Measurements from ENCODE around the gene AK9.

The AK9 gene

DNA sequence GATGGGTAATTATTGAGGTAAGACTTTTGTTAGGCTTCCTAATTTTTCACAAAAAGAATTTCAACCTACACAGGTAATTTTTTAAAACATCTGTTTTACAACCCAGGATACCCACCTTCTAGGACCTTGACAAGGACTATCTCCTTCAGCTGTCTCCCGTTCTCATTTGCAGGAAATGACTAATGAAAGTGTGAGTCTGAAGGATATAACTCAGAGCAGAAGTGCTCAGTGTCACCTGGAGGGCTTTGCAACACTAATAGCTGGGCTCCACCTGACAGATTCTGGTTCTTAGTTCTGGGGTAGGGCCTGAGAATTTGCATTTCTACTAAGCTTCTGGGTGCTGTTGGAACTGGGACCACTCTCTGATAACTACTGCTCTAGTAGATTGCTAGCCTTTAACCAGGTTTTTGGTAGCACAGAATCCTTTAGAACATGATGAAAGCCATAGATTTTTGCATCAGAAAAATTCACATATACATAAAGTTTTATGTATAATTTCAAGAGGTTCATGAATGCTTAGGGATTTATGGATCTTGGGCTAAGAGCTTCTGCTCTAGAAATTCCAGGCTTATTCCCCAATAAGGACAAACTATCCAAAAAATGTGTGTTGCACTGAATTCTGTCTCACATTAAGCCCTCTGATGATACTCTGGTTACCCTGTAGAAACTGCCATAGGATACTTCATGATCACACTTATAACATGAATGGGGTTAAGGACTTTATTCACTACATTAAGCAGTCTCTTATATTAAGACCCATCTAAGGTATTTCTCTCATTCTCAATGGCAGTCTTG lies 30.3 kb downstream of the AK9 start:
- TF ChIP-seq ZFP30 (CRISPR knock-in tag; IDR thresholded peaks at IDR 0.05): no peak
- no peak for TF ChIP-seq SNAI2 (CRISPR knock-in tag; IDR thresholded peaks at IDR 0.05)
- no peak for TF ChIP-seq ARNTL (CRISPR knock-in tag; IDR thresholded peaks at IDR 0.05; ENCODE audit: borderline replicate concordance, low read depth)
- TF ChIP-seq, protein P1, sequence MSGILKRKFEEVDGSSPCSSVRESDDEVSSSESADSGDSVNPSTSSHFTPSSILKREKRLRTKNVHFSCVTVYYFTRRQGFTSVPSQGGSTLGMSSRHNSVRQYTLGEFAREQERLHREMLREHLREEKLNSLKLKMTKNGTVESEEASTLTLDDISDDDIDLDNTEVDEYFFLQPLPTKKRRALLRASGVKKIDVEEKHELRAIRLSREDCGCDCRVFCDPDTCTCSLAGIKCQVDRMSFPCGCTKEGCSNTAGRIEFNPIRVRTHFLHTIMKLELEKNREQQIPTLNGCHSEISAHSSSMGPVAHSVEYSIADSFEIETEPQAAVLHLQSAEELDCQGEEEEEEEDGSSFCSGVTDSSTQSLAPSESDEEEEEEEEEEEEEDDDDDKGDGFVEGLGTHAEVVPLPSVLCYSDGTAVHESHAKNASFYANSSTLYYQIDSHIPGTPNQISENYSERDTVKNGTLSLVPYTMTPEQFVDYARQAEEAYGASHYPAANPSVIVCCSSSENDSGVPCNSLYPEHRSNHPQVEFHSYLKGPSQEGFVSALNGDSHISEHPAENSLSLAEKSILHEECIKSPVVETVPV (CRISPR knock-in tag; IDR thresholded peaks at IDR 0.05): no peak
- TF ChIP-seq, protein P2, sequence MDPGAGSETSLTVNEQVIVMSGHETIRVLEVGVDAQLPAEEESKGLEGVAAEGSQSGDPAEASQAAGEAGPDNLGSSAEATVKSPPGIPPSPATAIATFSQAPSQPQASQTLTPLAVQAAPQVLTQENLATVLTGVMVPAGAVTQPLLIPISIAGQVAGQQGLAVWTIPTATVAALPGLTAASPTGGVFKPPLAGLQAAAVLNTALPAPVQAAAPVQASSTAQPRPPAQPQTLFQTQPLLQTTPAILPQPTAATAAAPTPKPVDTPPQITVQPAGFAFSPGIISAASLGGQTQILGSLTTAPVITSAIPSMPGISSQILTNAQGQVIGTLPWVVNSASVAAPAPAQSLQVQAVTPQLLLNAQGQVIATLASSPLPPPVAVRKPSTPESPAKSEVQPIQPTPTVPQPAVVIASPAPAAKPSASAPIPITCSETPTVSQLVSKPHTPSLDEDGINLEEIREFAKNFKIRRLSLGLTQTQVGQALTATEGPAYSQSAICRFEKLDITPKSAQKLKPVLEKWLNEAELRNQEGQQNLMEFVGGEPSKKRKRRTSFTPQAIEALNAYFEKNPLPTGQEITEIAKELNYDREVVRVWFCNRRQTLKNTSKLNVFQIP (CRISPR knock-in tag; IDR thresholded peaks at IDR 0.05; ENCODE audit: borderline replicate concordance, low read depth): no peak
- TF ChIP-seq CSDC2 (CRISPR knock-in tag; IDR thresholded peaks at IDR 0.05): no peak
- no peak for TF ChIP-seq CREB5 (CRISPR knock-in tag; IDR thresholded peaks at IDR 0.05; ENCODE audit: low read depth)
- TF ChIP-seq TCF4 (CRISPR knock-in tag; IDR thresholded peaks at IDR 0.05; ENCODE audit: borderline replicate concordance): no peak
- no peak for TF ChIP-seq GLIS3 (CRISPR knock-in tag; IDR thresholded peaks at IDR 0.05)
- TF ChIP-seq ZFP3 (CRISPR knock-in tag; IDR thresholded peaks at IDR 0.05): no peak
- TF ChIP-seq OSR1 (CRISPR knock-in tag; IDR thresholded peaks at IDR 0.05): no peak
- no peak for TF ChIP-seq ISL1 (CRISPR knock-in tag; IDR thresholded peaks at IDR 0.05)
- TF ChIP-seq RARB (CRISPR knock-in tag; IDR thresholded peaks at IDR 0.05): no peak
- no peak for TF ChIP-seq PPARA (CRISPR knock-in tag; IDR thresholded peaks at IDR 0.05; ENCODE audit: borderline replicate concordance)
- TF ChIP-seq TOX (CRISPR knock-in tag; IDR thresholded peaks at IDR 0.05; ENCODE audit: borderline replicate concordance): no peak
- TF ChIP-seq BACH2 (CRISPR knock-in tag; IDR thresholded peaks at IDR 0.05; ENCODE audit: borderline replicate concordance): no peak
- TF ChIP-seq, protein P3, sequence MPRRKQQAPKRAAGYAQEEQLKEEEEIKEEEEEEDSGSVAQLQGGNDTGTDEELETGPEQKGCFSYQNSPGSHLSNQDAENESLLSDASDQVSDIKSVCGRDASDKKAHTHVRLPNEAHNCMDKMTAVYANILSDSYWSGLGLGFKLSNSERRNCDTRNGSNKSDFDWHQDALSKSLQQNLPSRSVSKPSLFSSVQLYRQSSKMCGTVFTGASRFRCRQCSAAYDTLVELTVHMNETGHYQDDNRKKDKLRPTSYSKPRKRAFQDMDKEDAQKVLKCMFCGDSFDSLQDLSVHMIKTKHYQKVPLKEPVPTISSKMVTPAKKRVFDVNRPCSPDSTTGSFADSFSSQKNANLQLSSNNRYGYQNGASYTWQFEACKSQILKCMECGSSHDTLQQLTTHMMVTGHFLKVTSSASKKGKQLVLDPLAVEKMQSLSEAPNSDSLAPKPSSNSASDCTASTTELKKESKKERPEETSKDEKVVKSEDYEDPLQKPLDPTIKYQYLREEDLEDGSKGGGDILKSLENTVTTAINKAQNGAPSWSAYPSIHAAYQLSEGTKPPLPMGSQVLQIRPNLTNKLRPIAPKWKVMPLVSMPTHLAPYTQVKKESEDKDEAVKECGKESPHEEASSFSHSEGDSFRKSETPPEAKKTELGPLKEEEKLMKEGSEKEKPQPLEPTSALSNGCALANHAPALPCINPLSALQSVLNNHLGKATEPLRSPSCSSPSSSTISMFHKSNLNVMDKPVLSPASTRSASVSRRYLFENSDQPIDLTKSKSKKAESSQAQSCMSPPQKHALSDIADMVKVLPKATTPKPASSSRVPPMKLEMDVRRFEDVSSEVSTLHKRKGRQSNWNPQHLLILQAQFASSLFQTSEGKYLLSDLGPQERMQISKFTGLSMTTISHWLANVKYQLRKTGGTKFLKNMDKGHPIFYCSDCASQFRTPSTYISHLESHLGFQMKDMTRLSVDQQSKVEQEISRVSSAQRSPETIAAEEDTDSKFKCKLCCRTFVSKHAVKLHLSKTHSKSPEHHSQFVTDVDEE (CRISPR knock-in tag; IDR thresholded peaks at IDR 0.05): no peak
- no peak for TF ChIP-seq ESRRG (CRISPR knock-in tag; IDR thresholded peaks at IDR 0.05)
- no peak for TF ChIP-seq ZC3H10 (CRISPR knock-in tag; IDR thresholded peaks at IDR 0.05)
- TF ChIP-seq ZNF565 (CRISPR knock-in tag; conservative IDR thresholded peaks at IDR 0.05; ENCODE audit: low read depth): no peak
- ATAC-seq: no peak

GRCh38 chr6:109655761-109656262 lies 35.2 kb downstream of the AK9 start:
- no peak for ATAC-seq
- TF ChIP-seq CREB5 (CRISPR knock-in tag; IDR thresholded peaks at IDR 0.05; ENCODE audit: low read depth): no peak
- TF ChIP-seq ARNTL (CRISPR knock-in tag; IDR thresholded peaks at IDR 0.05; ENCODE audit: borderline replicate concordance, low read depth): no peak
- TF ChIP-seq RARB (CRISPR knock-in tag; IDR thresholded peaks at IDR 0.05): no peak
- TF ChIP-seq, protein P1 (CRISPR knock-in tag; IDR thresholded peaks at IDR 0.05): no peak
- TF ChIP-seq OSR1 (CRISPR knock-in tag; IDR thresholded peaks at IDR 0.05): no peak
- TF ChIP-seq, protein P3 (CRISPR knock-in tag; IDR thresholded peaks at IDR 0.05): no peak
- TF ChIP-seq GLIS3 (CRISPR knock-in tag; IDR thresholded peaks at IDR 0.05): no peak
- no peak for TF ChIP-seq BACH2 (CRISPR knock-in tag; IDR thresholded peaks at IDR 0.05; ENCODE audit: borderline replicate concordance)
- no peak for TF ChIP-seq ISL1 (CRISPR knock-in tag; IDR thresholded peaks at IDR 0.05)
- no peak for TF ChIP-seq ZFP30 (CRISPR knock-in tag; IDR thresholded peaks at IDR 0.05)

Data from SK-N-SH treated with all-trans-retinoic acid at 6 μM for 48 hours (cell line).